ENCODE results near the gene SOX2. TPM values are rescaled to one million over a fixed set of nuclear protein-coding genes. Genes with fewer than 3 reads are reported as not detected.

SOX2 gene
- under 1 TPM; 0.51 to 0.67 TPM for total RNA-seq

GRCh38 chr3:181711325-181712135, at the start of gene SOX2:
SOX2 (plus strand) TSS chr3:181711925; CDS start chr3:181712361, 436 bp downstream.
- Histone ChIP-seq H3K27ac (no peak within 1 kb of the TSS), H3K4me3 (peak within 1 kb of the TSS; percentile 2 to 36), H3K4me1 (peaks cover 0 to 35% of the 10 kb centered on the region in 2 donors), H3K36me3 (no peaks in the 10 kb centered on the region), H3K9me3 (no peaks in the 10 kb centered on the region), H3K27me3 (peaks cover 40 to 57% of the 10 kb centered on the region in 2 donors)
- TF ChIP-seq CTCF (IDR thresholded peaks at IDR 0.05): no peak
- no peak for DNase-seq (ENCODE audit: low spot score)

GRCh38 chr3:181683563-181683962, 28.2 kb upstream of the SOX2 start:
- Histone ChIP-seq H3K36me3 (no peaks in the 10 kb centered on the region), H3K9me3 (peaks cover 0 to 6% of the 10 kb centered on the region in 2 donors), H3K27me3 (no peaks in the 10 kb centered on the region), H3K4me3 (no peak overlapping the region), H3K4me1 (no peaks in the 10 kb centered on the region), H3K27ac (no peak overlapping the region)
- TF ChIP-seq CTCF (IDR thresholded peaks at IDR 0.05): no peak
- no peak for DNase-seq (ENCODE audit: low spot score)

GRCh38 chr3:181687190-181687589, 24.5 kb upstream of the SOX2 start:
- no peaks in the 10 kb centered on the region for H3K36me3 ChIP-seq
- DNase-seq (ENCODE audit: low spot score): no peak
- H3K4me1 ChIP-seq: no peaks in the 10 kb centered on the region
- no peak for TF ChIP-seq CTCF (IDR thresholded peaks at IDR 0.05)
- H3K9me3 ChIP-seq: no peaks in the 10 kb centered on the region
- no peak overlapping the region for H3K4me3 ChIP-seq
- no peaks in the 10 kb centered on the region for H3K27me3 ChIP-seq
- no peak overlapping the region for H3K27ac ChIP-seq

GRCh38 chr3:181687731-181688130, 24.0 kb upstream of the SOX2 start:
- DNase-seq (ENCODE audit: low spot score): no peak
- no peaks in the 10 kb centered on the region for H3K36me3 ChIP-seq
- H3K4me1 ChIP-seq: no peaks in the 10 kb centered on the region
- no peak overlapping the region for H3K4me3 ChIP-seq
- no peaks in the 10 kb centered on the region for H3K9me3 ChIP-seq
- H3K27ac ChIP-seq: no peak overlapping the region
- no peaks in the 10 kb centered on the region for H3K27me3 ChIP-seq
- no peak for TF ChIP-seq CTCF (IDR thresholded peaks at IDR 0.05)

- H3K27me3 ChIP-seq: no peaks in the 10 kb centered on the region
- DNase-seq (ENCODE audit: low spot score): no peak
- no peak overlapping the region for H3K27ac ChIP-seq
- H3K9me3 ChIP-seq: no peaks in the 10 kb centered on the region
- no peaks in the 10 kb centered on the region for H3K4me1 ChIP-seq
- no peak for TF ChIP-seq CTCF (IDR thresholded peaks at IDR 0.05)
- H3K4me3 ChIP-seq: no peak overlapping the region
- no peaks in the 10 kb centered on the region for H3K36me3 ChIP-seq
Measured at GRCh38 chr3:181689546-181689945, 22.2 kb upstream of the SOX2 start.

Measured in right atrium auricular region (tissue), 2 donors.